NCI-H510A (cell line): ENCODE measurements around the gene RBMY1E.
"Not testable (repeated sequence)": the region's sequence is repeated elsewhere in the genome, so short reads cannot be mapped to it uniquely, and the experiment has no call there.

Experiments used
- DNase-seq: peaks from one replicate; lab custom pipeline; 2025; lab: John Stamatoyannopoulos, UW

The RBMY1E gene

DNA sequence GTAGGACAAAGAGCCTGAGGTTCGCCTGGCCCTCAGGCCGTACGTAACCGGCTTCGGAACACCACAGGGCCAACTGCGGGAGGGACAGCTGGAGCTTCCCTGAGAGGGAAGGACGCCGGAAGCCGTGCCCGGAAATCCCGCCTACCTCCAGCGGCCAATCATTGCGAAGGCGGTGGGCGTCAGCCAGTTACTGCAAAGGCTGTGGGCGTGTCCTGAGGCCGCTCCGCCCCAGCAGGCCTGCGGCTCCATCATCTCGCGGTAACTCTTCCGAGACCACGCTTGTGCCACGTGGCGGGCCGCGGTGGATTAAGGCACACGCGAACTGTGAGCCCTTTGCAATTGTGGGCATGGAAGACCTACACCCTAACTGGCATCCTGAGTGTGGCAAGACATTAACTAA is at the start of gene RBMY1E:
Gene RBMY1E (minus strand): TSS at position 101 of the 400 bp plus-strand sequence. CDS start 1,978 bp downstream, outside the sequence.
- DNase-seq = not testable (repeated sequence)

- DNase-seq = not testable (repeated sequence)
These were observed 23.4 kb downstream of the RBMY1E start, which contains the start of gene RBMY1D for GRCh38 chrY:21894426-21894825. TSS of gene RBMY1D (minus strand) at chrY:21894526. CDS start at chrY:21892513, 2,013 bp downstream.

- DNase-seq = not testable (repeated sequence)
These were observed 48.3 kb downstream of the RBMY1E start for GRCh38 chrY:21869407-21870076.
